Vagina (tissue), 2 donors: ENCODE measurements around the gene ANKRD10. TPM values are rescaled to one million over a fixed set of nuclear protein-coding genes. Genes with fewer than 3 reads are reported as not detected.
"Not testable (repeated sequence)": the region's sequence is repeated elsewhere in the genome, so short reads cannot be mapped to it uniquely, and the experiment has no call there.

Experiments used
- DNase-seq, 2 donors: peaks; one replicate each; pipeline ENCODE4 v3.0.0-alpha.2; 2017; ENCODE audit errors: extremely low spot score in 2 of 2
- H3K27ac ChIP-seq: fragments of 200-600 bp; sonication (generic); one replicate; pipeline ENCODE4 v1.5.1; 2019
- H3K27me3 ChIP-seq: fragments of 200-600 bp; sonication (generic); one replicate; pipeline ENCODE4 v1.5.1; 2019
- H3K36me3 ChIP-seq, 2 donors: fragments of 200-600 bp; sonication (generic); one replicate each; pipeline ENCODE4 v1.5.1; 2017 to 2019
- H3K4me1 ChIP-seq: fragments of 200-600 bp; sonication (generic); one replicate; pipeline ENCODE4 v1.5.1; 2019
- H3K4me3 ChIP-seq, 2 donors: fragments of 200-600 bp; sonication (generic); 1 replicate in 1 of 2; 2 replicates in 1 of 2; pipeline ENCODE4 v1.5.1; 2016 to 2019
- H3K9me3 ChIP-seq: fragments of 200-600 bp; sonication (generic); one replicate; pipeline ENCODE4 v1.5.1; 2019
- POLR2A ChIP-seq, 2 donors: fragments of 450-650 bp; IDR thresholded peaks; one replicate each; pipeline ENCODE4 v1.6.1; 2017; ENCODE audit warnings: antibody characterized with exemption in 2 of 2, mild to moderate bottlenecking in 2 of 2, moderate library complexity in 2 of 2
- POLR2AphosphoS5 ChIP-seq, 2 donors: sonication (generic); formaldehyde crosslinking; IDR thresholded peaks; one replicate each; pipeline ENCODE4 v1.9.0; 2017; ENCODE audit warnings: antibody characterized with exemption in 2 of 2, mild to moderate bottlenecking in 2 of 2, low read depth in 1 of 2; ENCODE audit not compliant: insufficient read depth in 1 of 2
- intact Hi-C: fragments of 100-400 bp; cut with DNase I; formaldehyde crosslinking; loops from one replicate; pipeline ENCODE4 v1.15.1; 2023
- total RNA-seq: library from RNA; depleted of rRNA; stranded (reverse); fragments of >200 nt; gene quantifications from one replicate; pipeline ENCODE4 v1.2.3, GENCODE V29; 2016
- TF ChIP-seq, protein P1 (sequence below), 3 experiments: fragments of 450-650 bp in 2 of 3; fragments of 200-600 bp in 1 of 3; sonication (generic) in 1 of 3; IDR thresholded peaks; one replicate each; pipeline ENCODE4 v1.5.1; 2017 to 2019; ENCODE audit warnings: antibody characterized with exemption in 3 of 3, mild to moderate bottlenecking in 2 of 3, moderate library complexity in 2 of 3

ANKRD10 gene
- total RNA-seq, 1 donor from 2014 or later: 114 TPM

DNA sequence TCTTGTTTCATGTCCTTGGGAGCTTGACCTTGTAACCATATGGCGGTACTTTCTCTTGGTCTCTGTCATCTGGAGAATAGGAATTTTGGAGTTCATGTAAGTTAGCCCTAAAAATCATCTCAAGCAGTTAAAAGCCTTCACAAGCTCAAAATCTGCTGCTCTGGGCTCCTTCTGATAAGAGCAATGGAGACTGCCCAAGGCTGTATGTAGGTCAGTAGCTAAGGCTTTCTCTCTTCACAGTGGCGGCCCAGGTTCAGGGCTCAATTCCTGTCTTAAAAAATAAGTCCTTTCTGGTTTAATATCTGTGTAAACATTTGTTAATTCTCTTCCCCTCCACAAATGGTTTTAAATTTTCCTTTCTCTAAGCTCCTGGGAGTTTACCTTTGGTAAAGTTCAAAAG is 45.3 kb upstream of the ANKRD10 start:
- peak; percentile 14 to 20 for DNase-seq
- Histone ChIP-seq H3K27me3 (no peaks in the 10 kb centered on the region), H3K4me1 (no peaks in the 10 kb centered on the region), H3K27ac (no peak overlapping the region), H3K9me3 (no peaks in the 10 kb centered on the region), H3K36me3 (no peaks in the 10 kb centered on the region), H3K4me3 (no peak overlapping the region)
- intact Hi-C loops: no loop called here
- TF ChIP-seq POLR2AphosphoS5 (IDR thresholded peaks at IDR 0.05; ENCODE audit: insufficient read depth in 1 of 2, low read depth in 1 of 2): no peak
- TF ChIP-seq, protein P1, sequence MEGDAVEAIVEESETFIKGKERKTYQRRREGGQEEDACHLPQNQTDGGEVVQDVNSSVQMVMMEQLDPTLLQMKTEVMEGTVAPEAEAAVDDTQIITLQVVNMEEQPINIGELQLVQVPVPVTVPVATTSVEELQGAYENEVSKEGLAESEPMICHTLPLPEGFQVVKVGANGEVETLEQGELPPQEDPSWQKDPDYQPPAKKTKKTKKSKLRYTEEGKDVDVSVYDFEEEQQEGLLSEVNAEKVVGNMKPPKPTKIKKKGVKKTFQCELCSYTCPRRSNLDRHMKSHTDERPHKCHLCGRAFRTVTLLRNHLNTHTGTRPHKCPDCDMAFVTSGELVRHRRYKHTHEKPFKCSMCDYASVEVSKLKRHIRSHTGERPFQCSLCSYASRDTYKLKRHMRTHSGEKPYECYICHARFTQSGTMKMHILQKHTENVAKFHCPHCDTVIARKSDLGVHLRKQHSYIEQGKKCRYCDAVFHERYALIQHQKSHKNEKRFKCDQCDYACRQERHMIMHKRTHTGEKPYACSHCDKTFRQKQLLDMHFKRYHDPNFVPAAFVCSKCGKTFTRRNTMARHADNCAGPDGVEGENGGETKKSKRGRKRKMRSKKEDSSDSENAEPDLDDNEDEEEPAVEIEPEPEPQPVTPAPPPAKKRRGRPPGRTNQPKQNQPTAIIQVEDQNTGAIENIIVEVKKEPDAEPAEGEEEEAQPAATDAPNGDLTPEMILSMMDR (IDR thresholded peaks at IDR 0.05): no peak
- no peak for TF ChIP-seq POLR2A (IDR thresholded peaks at IDR 0.05)

DNA sequence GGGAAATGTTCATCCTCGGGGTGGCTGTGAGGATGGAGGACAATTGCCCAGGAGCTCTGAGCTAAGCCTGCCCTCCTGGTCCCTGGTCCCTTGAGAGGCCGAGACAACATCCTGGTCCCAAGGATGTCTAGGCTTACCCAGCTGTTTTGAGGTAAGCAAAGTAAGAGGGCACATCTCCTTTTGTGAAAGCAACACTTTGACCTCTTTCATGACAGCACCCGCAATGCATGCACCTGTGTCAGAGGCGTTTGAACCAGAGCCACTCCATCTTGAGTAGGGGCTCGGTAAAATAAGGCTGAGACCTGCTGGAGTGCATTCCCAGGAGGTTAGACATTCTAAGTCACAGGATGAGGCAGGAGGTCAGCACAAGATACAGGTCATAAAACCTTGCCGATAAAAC is 43.1 kb upstream of the ANKRD10 start:
- intact Hi-C loops: no loop called here

DNA sequence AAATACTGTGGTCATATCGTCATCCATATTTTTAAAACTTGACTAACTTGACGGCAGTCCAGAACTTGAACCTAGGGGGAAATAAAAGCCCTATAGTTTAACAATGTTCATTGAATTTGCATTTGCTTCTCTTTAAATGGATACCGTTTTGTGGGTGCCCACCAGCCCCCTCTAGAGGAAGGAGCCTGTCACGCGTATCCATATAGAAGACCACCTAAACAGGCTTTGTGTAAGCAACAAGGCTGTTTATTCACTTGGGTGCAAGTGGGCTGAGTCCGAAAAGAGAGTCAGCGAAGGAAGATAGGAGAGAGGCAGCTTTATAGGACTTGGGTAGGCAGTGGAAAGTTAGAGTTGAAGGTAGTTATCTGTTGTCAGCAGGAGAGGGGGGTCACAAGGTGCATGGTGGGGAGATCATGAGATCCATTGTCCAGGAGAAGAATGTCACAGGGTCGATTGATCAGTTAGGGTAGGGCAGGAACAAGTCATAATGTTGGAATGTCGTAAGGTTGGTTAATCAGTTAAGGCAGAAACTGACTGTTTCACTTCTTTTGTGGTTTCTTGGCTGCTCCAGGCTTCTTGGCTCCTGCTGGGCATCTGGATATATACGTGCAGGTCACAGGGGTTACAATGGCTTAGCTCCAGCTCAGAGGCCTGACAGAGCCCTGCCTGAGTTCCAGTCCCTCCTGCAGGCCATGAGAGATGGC is 42.5 kb upstream of the ANKRD10 start:
- H3K27ac ChIP-seq: no peak overlapping the region
- TF ChIP-seq, protein P1 (IDR thresholded peaks at IDR 0.05): no peak
- no peak for TF ChIP-seq POLR2A (IDR thresholded peaks at IDR 0.05)
- TF ChIP-seq POLR2AphosphoS5 (IDR thresholded peaks at IDR 0.05; ENCODE audit: insufficient read depth in 1 of 2, low read depth in 1 of 2): no peak
- intact Hi-C loops: no loop called here
- no peak overlapping the region for H3K4me3 ChIP-seq
- no peaks in the 10 kb centered on the region for H3K9me3 ChIP-seq
- peak in 1 of 2 donors; percentile 58 for DNase-seq
- no peaks in the 10 kb centered on the region for H3K27me3 ChIP-seq
- H3K4me1 ChIP-seq: peaks cover 11% of the 10 kb centered on the region
- no peaks in the 10 kb centered on the region for H3K36me3 ChIP-seq

More for the DNA sequence above, 43.1 kb upstream of the ANKRD10 start:
- TF ChIP-seq POLR2AphosphoS5 (IDR thresholded peaks at IDR 0.05; ENCODE audit: insufficient read depth in 1 of 2, low read depth in 1 of 2) (no peak), POLR2A (IDR thresholded peaks at IDR 0.05) (no peak)
- TF ChIP-seq, protein P1 (IDR thresholded peaks at IDR 0.05): no peak
- Histone ChIP-seq H3K27ac (no peak overlapping the region), H3K36me3 (no peaks in the 10 kb centered on the region), H3K9me3 (no peaks in the 10 kb centered on the region), H3K4me1 (peaks cover 11% of the 10 kb centered on the region), H3K4me3 (no peak overlapping the region), H3K27me3 (no peaks in the 10 kb centered on the region)
- DNase-seq: peak in 1 of 2 donors; percentile 70

DNA sequence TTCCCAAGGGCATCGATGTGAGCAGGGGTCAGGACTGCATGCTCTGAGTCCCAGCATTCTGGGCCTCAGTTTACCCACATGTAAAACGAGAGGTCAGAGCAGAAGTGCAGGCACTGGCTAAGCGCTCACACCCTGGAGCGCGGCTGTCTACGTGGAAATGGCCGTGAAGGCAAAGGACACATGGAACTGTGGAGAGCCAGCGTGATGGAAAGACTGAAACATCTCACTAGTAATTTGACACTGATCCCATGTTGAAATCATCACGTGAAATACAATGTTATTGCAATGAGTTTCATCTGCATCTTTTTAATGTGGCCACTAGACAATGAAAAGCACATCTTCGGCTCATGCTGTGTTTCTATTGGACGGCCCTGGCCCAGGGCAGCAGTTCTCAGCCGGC is 41.3 kb upstream of the ANKRD10 start:
- DNase-seq, H3K4me3 ChIP-seq, H3K27ac ChIP-seq, H3K36me3 ChIP-seq, H3K27me3 ChIP-seq, H3K9me3 ChIP-seq, intact Hi-C loops: not testable (repeated sequence)
- H3K4me1 ChIP-seq: peaks cover 11% of the 10 kb centered on the region

DNA sequence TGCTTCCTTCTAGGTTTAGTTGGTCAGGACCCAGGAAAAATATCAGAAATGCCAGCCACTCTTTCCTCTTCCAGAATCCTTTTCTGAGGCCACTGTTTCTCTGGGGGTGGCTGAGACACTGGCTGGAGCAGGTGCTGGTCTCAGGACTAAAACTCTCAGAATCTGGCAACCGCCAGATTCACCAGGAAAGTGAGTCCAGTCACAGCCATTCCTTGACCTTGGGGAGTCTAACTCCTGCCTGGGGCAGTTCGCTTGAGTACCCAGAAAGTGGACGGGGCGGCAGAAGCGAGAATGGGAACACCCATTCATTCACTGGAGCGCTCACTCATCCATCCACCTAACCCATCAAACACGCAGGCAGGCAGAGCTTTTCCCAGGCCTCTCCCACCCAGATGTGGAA is 40.7 kb upstream of the ANKRD10 start:
- Histone ChIP-seq H3K27ac (peak overlapping the region; percentile 72), H3K4me1 (peaks cover 11% of the 10 kb centered on the region)
- H3K36me3 ChIP-seq, H3K4me3 ChIP-seq, intact Hi-C loops, H3K27me3 ChIP-seq, H3K9me3 ChIP-seq: not testable (repeated sequence)
- peak in 1 of 2 donors; percentile 81 for DNase-seq

DNA sequence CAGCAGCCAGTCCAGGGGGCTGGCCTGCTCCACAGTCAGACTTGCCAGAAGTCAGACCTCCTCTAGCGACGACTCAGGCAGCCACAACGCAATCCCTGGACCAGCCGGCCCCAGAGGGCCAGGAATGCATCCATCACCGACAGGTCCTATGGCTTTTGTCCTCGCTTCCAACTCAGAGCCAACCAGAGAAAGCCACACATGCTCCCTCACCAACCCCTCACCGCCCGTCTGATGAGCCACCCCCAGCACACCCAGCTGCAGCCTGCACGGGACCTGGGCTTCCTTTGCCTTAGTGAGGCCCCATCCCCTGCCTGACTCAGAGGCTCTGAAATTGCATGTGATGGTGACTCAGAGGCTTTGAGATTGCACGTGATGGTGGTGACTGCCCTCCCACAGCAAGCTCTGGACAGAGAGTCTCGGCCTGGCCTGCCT is 40.2 kb upstream of the ANKRD10 start:
- H3K27me3 ChIP-seq, intact Hi-C loops, H3K4me3 ChIP-seq, H3K36me3 ChIP-seq, H3K9me3 ChIP-seq: not testable (repeated sequence)
- H3K4me1 ChIP-seq: peaks cover 11% of the 10 kb centered on the region
- peak; percentile 84 to 93 for DNase-seq
- peak; percentile 26 to 77 for TF ChIP-seq POLR2AphosphoS5 (IDR thresholded peaks at IDR 0.05; ENCODE audit: insufficient read depth in 1 of 2, low read depth in 1 of 2)
- H3K27ac ChIP-seq: peak overlapping the region; percentile 72

DNA sequence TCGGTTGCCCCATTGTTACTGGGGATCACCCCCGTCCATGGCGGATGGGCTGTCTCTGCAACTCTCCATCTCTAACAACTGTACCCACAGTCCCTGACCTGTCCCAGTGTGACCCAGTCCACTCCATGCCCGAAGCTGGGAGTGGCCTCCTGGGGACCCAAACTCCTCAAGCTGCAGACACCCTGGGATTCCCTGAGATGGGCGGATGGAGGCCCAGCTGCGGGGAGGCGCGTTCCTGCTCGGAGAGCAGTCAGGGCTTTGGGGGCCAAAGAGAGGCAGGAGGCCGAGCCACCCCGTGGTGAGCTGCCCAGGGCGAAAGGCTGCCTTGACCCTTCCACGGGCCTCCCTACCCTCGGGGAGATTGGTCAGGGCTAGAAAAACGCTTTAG is 39.7 kb upstream of the ANKRD10 start:
- intact Hi-C loops, H3K36me3 ChIP-seq, H3K9me3 ChIP-seq, H3K4me3 ChIP-seq, H3K27me3 ChIP-seq: not testable (repeated sequence)
- H3K4me1 ChIP-seq: peaks cover 11% of the 10 kb centered on the region
- H3K27ac ChIP-seq: peak overlapping the region; percentile 72
- DNase-seq: peak; percentile 81 to 82
